HG03354 (cell line): Measurements from ENCODE around the gene SAPCD2.

ENCODE experiments used
- ATAC-seq: cut with Tn5 transposase; IDR thresholded peaks from one replicate; pipeline ENCODE4 v1.9.1; 2021; ENCODE audit warnings: mild to moderate bottlenecking; ENCODE audit not compliant: unreplicated experiment, poor library complexity, severe bottlenecking

Gene SAPCD2

DNA sequence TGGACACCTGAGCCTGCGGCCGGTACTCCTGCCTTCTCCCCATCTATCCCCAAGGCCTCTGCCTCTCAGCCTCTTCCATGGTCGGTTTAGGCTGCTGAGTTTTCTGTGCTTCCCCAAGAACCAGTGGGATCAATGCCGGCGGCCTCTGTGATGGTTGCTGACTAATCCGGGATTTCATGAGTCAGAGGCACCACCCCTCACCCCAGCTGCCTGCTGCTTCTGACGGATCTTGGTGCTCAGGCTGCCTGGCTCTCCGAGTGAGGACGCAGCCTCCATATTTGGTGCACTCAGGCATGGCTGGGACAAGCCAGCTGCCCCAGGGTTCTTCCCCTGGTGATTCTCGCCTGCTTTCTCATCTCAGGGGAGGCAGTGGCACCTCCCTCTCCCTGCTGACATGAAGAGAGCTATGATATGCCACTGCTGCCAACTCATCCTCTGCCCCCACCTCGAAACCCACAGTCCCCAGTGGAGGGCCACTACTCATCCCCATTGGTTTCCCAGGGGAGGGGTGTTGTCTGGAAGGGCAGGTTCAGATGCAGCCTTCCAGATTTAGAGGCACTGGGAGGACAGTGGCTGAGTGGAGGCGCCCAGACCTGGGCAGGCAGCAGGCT, 13.1 kb upstream of the SAPCD2 start:
- no peak for ATAC-seq

DNA sequence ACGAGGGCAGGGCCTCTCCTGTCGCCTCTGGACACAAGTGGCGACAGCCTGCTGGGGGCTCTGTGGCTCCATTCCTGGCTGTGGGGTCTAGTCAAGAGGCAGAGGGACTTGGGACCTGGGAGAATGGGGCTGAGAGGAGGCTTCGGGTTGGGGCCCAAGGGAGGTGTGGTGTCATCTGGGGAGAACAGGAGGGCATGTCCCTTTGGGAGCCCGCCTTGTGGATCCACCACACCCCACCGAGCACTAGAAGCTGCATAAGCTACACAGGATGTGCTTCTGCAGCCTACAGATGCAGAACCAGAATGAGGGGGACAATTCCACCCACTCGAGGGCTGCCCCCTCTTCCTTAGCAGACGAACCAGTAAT, 12.6 kb upstream of the SAPCD2 start:
- ATAC-seq, result no peak

DNA sequence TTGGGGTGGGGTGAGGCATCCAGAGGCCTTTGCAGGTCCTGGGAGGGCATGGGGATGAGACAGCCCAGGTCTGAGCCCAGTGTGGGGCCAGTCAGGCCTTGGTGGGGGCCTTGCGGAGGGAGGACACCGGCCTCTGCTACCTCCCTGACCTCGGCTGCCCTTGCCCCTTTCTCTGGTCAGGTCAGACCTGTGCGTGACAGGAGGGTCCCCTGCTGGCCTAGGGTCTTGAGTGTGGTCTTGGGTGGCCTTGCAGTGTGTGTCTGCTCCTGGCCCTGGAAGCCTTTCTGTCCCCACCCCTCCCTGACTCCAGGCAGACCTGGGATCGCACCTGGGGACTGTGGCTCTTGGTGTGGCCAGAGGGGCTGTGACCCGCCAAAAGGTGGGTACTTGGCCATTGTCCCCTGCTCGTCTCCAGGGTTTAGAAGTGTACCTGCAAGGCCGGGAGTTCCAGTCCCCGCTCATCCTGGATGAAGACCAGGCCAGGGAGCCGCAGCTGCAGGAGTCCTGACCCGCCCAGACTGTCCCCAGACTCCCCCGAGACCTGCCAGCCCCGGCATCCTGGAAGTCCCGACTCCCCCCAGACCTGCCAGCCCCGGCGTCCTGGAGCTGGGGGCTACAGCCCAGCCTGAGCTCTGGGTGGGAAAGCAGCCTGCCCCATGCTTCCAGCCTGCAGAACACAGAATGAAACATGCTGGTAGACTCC, 12.0 kb upstream of the SAPCD2 start:
- no peak for ATAC-seq

DNA sequence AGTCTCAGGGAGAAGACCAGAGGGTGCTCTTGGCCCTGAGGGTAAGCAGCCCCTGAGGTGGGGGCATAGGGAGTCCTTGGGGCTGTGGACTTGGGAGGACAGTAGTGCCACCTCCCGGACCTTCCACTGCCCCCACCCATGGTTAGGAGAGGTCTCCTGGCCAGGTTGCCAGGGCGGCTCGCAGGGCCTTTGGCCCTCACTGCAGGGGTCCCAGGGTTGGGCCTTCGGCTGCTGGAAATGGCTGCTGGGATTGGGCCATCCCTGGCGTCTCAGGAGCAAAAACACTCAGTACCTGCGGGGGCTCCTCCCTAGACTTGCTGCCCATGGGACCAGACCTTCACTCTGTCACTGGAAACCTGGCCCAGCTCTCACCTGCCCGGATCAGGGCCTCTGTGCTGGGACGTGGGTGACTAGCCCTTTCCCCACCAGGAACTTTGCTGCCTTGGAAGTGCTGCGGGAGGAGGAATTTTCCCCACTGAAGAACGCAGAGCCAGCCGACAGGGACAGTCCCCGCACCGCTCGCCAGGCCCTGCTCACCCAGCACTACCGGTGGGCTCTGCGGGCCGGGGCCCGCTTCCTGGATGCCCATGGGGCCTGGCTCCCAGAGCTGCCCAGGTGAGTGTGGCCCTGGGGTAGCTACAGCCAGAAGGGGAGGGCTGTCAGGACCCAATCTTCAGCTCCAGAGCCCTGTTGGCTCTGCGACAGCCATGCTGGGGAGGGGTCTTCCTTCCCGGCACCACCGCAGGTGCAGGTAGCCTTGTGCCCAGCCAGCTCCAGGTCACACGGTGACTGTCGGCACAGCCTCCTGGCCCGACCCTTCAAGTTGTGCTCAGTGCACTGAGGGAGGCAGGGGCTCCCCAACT, 10.1 kb upstream of the SAPCD2 start:
- ATAC-seq, result no peak

DNA sequence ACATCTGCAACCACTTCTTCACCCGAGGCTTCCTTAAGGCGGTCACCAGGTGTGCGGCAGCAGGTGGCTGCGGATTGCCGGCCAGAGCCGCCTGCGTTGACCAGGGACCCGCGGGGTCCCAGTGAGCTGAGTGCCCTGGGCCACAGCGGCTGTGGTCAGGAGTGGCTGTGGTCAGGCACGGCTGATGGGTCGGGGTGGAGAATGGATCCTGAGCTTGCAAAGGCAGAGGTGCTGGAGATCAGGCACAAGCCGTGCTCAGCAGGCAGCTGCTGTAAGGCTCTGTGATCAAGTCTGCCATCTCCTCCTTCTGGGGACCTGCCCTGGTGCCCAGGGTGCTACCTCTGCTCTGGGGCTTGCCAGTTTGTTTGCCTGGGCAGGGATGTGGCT, 9.0 kb upstream of the SAPCD2 start:
- no peak for ATAC-seq

DNA sequence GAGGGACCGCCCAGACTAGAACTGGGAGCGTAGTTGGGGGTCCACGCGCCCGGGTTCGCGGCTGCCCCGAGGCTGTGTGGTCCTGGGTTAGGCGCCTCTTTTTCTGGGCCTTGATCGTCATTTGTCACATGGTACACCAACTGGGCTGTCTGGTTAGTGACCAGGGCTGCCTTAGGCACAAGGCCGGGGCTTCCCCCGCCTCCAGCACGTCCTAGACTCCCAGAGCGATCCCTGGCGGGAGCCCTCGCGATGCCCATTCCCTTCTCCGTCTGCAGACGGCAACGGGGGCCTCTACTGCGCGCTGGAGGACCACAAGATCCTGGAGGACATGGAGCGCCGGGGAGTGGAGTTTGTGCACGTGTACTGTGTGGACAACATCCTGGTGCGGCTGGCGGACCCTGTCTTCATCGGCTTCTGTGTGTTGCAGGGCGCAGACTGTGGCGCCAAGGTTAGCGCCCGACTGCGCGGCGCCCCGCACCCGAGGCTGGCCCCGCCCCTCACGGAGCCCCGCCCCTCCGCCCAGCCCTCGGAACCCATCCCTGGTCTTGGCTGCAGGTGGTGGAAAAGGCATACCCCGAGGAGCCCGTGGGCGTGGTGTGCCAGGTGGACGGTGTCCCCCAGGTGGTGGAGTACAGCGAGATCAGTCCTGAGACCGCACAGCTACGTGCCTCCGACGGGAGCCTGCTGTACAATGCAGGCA, 8.5 kb upstream of the SAPCD2 start:
- no peak for ATAC-seq

DNA sequence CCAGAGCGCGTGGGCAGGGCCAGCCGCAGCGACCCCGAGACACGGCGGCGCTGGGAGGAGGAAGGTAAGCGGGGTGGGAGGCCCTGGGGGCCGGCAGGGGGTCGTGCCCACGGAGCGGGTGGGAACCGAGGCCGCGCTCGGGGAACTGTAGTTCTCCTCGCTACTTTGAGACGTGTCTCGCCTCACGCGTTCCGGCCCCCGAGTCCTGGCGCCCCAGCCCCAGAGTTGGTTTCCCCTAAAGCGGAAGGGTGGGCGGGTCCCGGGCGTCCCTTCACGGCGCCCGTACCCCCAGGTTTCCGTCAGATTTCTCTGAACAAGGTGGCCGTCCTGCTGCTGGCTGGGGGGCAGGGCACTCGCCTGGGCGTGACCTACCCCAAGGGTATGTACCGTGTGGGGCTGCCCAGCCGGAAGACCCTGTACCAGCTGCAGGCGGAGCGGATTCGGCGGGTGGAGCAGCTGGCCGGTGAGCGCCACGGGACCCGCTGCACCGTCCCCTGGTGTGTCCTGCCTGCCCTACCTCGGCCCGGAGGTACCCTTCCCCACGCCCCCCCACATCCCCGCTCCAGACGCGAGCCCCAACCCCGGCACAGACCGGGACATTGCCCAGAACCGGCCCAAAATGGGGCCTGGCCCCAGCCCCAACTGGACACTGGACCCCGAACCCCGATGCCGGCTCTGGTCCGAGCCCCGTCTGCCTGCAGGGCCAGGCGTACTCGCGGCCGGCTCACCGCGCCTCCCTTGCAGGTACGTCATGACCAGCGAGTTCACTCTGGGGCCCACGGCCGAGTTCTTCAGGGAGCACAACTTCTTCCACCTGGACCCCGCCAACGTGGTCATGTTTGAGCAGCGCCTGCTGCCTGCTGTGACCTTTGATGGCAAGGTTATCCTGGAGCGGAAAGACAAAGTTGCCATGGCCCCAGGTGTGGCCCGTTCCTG, 7.7 kb upstream of the SAPCD2 start:
- ATAC-seq, result peak; percentile 37

DNA sequence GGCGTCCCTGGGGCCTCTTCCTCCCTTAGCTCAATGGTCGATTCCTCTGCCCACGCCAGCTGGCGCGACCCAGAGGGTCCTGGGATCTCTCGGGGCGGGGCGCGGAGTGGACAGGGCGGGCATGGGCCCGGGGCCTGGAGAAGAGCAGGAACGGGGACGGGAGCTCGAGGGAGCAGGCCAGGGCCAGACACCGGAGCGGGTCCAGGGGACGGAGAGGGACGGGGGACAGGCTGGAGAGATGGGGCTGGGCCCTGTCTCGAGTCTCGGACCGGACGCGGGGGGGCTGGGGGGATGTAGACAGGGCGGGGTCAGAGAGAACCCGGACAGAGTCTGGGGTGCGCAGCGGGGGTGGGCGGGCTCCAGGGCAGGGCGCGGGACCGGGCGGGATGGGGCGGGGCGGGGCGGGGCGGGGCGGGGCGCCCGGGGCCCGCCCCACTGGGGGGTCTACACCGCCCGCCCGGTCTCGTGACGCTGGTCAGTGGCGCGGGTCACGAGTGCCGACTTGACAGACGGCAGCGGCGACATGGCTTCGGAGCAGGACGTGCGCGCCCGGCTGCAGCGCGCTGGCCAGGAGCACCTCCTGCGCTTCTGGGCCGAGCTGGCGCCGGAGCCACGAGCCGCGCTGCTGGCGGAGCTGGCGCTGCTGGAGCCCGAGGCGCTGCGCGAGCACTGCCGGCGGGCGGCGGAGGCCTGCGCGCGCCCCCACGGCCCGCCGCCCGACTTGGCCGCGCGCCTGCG, 6.8 kb upstream of the SAPCD2 start, which contains the start of gene UAP1L1:
Gene UAP1L1 (plus strand): TSS at position 508 of the 738 bp plus-strand sequence. CDS start 16 bp downstream, at position 524.
- peak; percentile 47 for ATAC-seq

DNA sequence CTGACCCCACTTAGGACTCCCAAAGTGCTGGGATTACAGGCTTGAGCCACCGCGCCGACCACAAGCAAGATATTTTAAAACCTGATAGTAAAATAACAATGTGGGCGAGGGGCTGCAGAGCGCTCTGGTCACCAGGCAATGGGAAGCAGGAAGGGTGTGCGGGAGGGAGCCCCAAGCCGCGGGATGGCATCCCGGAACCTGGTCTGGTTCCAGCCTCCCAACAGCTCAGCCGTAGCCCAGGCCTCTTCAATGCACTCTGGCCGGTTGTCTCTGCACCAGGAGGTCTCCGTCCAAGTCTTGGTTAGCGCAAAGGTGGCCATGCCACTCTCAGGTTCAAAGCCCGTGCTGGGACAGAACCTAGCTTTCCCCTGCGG, 6.3 kb upstream of the SAPCD2 start:
- ATAC-seq, result no peak

DNA sequence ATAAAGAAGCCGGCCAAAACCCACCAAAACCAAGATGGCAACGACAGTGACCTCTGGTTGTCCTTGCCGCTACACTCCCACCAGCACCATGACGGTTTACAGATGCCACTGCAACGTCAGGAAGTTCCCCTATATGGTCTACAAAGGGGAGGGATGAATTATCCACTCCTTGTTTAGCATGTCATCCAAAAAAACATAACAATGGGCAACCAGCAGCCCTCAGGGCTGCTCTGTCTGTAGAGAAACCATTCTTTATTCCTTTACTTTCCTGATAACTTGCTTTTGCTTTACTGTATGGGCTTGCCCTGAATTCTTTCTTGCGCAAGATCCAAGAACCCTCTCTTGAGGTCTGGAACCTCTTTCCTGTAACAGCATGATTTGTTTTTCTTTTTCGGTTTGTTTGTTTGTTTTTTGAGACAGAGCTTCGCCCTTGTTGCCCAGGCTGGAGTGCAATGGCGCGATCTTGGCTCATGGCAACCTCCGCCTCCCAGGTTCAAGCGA, 5.0 kb upstream of the SAPCD2 start:
- ATAC-seq, result no peak

DNA sequence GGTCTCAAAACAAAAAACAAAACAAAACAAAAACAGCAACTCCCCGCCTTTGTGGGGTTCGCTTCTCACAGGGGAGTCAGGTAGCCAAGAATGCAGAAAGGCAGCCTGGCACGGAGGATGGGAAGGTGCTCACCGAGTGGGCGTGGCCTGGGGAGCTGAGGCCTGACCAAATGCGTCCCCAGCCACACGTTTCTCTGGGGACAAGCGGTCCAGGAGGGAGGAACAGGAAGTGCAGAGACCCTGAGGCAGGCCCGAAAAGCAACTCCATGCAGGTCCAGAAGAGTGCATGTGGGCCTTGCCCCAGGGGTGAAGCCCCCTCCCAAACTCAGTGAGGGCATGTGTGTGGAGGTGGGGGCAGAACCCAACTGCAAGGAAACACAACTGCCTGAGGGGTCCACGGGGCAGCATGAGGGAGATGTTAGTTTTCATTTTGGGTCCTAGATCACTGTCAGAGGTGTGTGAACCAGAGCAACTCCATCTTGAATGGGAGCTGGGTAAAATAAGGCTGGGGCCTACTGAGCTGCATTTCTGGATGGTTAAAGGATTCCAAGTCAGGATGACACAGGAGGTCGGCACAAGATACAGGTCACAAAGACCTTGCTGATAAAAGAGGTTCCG, 4.4 kb upstream of the SAPCD2 start:
- ATAC-seq, result no peak

DNA sequence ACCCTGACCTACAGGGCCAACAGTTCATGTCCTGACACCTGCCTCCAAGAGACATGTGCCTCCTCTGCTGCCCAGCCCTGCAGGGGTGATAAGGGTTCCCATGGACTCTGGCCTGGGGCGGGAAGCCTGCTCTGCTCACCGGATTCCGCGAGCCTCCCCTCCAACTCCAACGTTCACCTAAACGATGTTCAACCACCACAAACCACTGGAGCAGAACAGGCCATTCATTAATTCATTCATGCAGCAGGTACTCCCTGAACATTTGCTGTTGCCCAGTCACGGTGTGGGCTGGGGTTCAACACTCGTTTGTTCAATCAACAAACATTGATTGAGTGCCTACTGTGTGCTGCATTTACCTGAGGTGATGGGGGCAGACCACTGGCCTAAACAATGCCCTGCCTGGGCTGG, 3.6 kb upstream of the SAPCD2 start:
- ATAC-seq, result no peak

DNA sequence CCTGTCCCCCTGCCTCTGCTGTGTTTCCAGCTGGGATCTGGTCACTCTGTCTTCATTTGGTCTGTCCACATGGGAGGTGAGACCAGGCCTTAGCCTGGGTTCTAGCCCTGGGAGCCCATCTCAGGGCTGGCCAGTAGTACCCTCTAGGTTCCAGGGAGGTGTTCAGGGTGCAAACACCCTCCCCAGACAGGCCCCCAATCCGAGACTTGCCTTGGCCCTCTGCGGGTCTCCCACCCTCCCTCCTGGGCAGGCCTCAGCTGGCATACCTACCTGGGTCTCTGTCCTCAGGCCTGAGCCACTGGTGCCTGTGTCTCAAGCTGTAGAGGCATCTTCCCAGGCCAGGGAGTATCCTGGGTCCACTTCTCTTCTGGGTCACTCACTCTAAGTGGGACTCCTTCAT, 925 bp upstream of the SAPCD2 start:
- no peak for ATAC-seq

DNA sequence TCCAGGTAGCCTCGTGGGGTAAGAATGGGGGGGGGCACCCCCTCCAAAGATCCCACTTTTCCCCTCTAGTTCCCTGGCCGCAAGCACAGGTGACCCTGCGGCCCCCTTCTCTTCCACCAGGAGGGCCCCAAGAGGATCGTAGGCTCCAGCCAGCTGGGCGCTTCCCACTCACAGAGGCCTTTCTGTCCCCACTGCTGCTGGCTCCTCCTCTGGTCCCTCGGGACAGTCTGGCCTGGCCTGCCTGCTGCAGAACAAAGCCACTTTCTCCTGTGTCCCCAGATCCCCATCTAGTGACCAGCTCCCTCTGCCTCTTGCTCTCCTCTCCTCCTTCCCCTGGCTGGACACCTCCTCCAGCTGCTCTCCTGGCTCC, 534 bp upstream of the SAPCD2 start:
- ATAC-seq, result peak; percentile 10

DNA sequence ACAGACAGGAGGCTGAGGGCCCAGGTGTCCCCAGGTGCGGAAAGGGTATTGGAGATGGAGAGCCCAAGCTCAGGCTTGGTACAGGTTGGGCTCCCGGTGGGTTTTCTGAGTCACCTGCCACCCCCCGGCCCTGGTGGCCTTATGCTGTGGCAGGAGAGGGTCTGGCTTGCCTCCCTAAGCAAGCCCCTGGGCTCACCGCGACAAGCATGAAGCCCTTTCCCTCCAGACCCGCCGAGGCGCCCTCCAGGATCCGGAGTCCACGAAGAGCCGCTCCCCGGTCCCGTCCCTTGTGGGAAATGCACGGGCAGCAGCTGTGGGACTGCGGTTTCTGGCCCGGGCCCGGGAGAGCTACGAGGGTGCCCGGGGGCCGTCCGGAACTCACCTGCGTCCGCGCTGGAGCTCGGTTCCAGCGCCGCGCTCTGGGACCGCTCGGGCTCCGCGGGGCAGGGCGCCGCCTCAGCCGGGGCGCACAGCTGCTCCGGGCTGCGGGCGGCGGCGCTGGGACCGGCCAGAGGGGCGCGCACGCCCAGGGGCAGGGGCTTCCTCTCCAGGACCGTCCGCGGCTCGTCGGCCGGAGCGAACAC, 757 bp downstream of the SAPCD2 start:
- ATAC-seq, result peak; percentile 16

DNA sequence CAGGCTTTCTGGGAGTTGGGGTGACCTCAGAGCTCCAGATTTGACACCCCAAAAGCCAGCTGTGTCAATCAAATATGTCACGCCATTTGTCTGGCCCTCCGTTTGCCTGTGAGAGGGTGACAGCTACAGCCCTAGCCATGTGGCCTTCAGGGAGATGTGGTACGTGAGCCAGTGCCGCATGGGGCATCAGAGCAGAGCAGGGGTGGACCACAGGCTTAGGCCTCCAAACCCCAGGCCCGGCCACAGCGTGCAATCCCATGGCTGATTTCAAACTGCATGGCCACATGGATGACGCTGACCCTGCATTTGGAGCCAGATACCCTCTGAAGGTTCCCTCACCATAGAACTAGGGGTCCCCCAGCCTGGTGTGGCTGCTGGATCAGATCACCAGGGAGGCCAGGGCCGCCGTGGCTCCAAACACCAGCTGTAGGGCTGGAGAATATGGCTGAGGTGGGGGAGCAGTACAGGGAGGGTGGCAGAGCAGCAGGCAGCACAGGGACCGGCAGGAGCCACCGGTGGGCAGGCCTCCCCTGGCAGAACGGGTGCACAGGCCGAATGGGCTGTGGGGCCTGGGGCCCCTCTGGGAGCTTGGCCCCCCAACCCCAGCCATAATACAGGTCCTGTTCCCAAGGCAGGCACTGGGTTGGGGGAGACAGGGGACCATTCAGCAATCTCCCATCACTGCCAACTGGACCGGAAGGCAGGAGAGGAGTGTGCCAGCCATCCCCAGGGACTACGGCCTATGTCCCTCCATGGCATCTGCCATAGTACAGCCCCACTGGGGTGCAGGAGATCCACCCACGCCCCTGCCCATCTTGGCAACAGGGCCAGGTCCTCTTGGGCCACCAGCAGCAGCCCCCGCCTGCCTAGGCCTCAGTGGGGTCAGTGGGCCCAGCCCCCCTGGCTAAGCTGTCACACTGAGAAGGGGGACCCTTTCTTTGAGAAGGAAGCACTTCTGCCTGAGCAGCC, 1.5 kb downstream of the SAPCD2 start:
- no peak for ATAC-seq
